NAMALWA (cell line): ENCODE data around the gene GAB2.

Source experiments
- DNase-seq: peaks from one replicate; pipeline ENCODE4 v3.0.0-alpha.2; 2015; ENCODE audit warnings: low spot score

The GAB2 gene

DNA sequence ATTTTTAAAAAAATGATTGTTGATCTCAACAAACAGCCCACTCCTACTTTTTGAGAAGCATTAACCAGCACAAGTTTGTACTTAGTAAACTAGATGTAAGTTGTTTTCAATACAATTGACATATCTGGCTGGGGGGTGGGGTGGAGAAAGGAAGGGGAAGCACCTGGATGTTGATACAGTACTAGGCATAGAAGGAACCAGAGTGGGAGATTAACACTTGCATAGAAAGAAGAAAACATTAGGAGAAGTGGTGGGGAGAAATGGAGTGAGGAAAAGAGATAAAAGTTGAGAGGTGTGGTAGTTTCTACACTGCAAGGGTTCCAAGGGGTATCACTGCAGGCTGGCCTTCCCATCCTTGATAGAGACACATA lies 10.6 kb upstream of the GAB2 start:
- no peak for DNase-seq

DNA sequence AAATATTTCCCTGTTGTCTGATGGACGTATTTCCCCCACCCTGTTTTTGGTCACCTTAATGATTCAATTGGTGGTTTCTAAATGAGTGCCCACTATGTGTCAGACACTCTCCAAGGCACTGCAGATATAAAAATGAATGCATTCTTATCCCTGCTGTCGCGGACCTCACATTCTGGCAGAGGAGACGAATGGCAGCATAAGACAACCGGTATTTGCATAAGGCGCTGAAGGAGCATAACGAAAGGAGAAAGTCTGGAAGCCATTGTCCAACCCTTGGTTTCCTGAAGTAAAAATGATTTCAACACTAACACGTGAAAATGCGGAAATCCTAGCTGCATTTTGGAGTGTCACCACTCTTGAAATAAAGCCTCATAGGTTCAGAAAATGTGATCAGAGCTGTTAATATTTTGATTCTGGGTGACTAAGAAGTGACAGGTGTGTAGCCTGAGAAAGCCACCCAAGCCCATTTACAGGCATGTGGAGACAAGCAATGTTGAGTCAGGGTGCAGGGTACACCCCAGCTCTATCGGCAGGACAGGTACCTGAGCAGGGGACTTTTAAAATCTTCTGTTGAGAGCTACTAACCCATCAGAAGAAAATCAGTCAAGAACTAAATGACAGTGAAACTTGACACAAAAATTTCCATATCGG lies 10.1 kb upstream of the GAB2 start:
- DNase-seq: no peak

DNA sequence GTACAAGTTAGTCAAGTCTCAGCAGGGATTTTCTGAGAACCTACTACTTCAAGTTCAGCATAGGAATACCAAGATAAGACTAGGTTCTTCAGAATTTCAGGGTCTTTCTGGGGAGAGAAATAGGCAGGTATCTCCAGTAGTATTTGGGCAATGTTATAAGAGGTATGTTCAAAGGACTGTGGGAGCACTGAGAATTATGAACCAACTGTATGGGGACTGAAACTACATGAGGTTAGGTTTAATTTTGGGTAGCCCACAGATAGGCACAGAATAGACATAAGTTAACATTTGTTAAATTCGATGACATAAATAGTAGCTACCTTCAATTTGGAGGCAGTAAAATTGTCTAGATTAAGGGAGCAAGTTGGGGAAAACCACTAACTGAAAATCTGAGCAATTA lies 9.2 kb upstream of the GAB2 start:
- no peak for DNase-seq

DNA sequence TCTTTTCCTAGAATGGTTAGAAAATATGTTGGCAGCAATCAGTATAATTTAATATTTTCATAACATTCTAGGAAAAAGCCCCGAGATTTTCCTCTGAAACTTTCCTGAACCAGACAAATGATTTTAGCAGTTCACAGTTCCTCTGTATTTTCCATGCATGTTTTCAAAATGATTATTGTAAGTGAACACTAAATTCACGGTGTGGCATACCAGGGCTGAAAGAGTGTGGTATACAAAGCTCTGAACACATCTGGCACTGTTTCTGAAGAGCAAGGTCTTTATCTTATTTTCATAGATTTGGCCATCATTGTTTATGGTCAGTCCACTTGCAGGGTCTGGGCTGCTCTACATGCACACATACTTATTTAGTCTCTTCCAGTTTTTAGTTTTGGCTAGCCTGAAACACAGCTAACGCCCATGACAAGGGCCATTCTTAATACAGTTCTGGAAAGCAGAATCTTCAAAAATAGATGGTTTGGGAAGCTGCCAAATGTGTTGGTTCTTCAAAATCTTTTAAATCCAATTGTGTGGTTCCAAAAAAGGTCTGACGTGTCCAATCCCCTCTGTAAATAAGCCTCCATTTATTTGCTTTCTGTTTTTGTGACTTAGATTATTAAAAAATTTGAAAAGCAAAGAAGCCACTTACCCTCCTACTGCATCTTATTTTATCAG lies 7.9 kb upstream of the GAB2 start:
- DNase-seq: no peak

DNA sequence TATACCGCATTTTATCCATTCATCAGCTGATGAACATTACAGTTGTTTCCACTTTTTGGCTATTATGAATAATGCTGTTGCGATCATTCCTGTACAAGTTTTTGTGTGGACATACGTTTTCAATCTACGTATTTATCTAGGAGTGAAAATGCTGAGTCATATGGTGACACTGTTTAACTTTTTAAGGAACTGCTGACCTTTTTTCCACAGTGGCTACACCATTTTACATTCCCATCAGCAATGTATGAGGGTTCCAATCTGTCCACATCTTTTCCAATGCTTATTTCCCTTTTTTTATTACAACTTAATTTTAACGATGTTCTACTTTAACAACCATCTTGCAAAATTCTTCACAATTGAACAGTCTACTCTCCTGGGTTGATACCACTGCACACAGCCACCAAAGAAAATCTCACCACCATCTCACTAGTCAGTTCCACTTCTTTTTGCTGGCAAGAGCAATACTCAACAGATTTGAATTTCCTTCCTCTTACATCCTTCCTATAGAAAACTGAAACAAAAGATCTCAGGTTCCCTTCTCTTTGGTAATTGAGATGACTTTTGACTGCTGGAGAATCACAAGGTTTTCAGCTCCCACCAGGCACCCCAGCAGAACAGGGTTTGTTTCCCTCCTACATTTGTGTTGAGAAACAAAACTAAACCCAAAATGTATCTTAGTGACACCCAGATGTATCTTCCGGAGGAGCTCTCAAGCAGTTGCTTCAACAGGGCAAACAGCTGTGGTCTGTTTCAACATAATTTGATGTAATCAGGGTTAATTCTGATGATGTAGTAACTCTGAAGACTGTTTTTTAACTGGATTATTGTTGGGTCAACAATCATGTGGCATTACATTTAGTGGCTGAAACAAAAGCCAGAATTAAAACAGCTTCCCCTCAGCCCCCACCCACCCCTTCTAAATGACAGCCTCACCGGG lies 7.0 kb upstream of the GAB2 start:
- peak; percentile 15 for DNase-seq

DNA sequence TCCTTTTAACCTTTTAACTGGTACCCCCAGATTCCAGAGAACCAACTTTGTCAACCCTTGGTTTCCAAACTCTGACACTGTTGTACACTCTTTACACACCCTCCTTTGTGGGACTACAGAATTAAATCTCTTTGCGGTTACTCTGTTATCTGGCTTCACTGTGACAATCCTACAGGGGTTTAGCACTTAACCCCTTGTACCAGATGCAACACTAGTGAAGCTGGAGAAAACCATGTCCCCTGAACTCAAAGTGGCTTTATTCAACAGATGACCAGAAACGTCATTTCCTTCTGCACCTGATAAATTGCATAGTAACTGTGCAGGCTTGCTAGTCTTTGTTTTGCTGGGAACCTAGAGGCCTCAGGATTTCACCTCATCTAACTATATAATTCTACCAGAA lies 5.6 kb upstream of the GAB2 start:
- DNase-seq: no peak

DNA sequence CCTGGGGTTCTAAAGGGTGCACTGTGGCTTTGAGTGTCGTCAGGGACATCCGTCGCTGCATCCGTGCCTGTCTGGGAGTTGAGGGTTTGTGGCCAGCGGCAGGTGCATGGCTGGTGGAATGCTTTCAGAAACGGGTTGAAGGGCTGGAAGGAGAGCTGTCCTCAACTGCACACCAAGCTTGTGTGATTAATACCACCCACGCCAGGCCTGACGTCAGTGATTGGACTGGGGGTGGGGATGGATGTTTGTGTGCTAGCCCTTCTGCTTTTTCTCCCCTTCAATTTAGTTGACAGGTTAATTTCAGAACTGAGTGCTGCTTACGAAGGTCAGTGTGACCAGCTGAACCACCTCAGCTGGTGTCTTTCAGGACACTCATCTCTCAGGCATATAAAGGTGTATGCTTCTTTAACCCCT lies 3.2 kb upstream of the GAB2 start:
- DNase-seq: peak; percentile 49

DNA sequence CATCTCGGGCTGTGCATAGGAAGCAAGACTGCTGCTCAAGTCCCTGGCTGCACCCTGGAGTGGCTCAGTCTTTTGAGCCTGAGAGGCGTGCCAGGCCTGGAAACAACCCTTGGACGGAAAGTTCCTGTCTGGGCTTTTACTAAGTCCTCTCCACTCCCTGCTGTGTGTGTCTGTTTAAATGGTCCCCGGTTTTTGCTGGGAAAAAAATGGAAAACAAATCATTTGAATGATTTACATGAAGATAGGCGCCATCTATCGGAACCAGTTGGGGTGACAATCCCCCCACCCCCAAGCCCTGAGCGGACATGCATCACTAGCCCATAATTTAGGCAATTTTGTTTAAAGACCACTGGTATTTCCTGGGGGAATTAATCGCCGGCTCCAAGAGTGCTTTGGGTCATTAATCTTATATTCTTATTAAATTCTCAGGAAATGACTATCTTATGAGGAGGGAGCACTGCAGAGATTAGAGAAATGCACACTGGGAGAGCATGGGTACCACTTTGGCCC lies 2.7 kb upstream of the GAB2 start:
- DNase-seq: peak; percentile 65

DNA sequence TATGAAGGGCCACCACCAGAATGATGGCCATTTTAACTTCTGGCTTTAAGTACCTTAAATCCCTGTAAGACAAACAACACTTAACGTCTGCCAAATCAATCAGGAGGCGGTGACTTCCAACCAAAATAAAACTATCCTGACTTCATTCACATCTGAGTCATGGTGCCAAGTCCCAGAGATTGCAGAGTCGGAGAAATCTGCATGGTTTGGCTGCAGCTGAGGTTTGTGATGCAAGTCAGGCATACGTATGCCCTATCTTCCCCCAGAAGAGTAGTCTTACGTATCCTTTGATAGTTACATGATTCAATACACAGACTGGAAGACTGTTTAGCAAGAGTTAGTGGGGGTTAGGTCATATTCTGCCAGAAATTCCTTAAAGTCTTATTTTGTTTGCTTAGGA lies 1.7 kb upstream of the GAB2 start:
- no peak for DNase-seq

DNA sequence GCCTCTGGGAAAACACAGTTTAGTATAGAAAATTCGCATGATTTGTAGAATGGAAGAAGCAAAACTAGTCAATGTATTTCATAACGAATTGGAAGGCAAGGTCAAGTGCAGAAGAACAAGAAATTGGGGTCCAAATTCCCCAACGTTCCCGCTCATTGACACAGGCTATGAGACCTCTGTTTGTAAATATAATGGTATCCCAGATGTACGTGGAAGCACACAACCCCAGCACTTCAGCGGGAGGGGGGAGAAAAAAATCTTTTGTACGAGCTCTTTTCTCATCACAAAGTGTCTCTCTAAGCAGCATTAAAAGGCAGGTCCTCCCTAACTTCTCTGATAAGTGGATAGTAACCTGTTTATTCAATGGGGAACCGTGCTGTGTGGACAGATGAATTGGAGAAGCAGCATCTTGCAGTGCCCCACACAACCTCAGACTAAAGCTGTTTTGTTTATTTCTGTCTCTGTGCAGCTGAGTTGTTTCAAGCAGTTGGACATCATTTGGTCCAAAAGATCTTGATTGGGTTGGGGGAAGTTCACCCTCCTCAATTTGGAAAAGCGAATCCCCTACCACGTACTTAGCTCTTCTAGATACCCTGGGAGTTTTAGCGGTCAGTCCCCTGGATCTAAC lies 1.1 kb upstream of the GAB2 start:
- DNase-seq: peak; percentile 15

DNA sequence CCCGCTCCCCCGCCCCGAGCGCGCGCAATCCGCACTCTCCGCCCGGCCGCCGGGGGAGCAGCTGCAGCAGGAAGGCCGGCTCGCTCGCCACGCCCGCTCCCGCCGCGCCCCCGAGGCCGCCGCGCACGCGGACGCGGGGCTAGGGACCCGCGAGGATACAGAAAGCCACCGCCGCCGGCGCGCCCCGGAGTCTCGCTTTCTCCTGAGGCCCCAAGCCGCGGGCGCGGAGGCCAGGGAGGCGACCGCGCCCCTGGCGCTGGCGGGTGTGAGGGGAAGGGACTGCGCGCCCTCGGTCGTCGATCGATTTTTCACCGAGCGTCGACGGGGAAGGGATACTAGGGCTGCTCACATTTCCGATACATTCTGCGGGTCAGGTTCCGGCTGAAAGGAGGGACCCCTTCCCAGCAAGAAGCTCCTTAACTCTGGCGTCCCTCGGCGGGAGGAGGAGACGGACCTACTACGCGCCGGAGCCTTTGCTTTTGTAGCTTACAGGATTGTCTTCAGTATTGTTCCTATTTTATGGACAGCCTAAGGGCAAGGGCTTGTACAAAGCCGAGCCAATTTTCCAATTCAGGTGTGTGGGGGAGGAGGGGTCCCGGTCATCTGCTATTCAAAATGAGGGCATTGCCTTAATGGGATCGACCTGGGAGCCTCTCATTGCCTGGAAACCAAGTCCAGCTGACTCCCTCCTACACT lies 416 bp upstream of the GAB2 start:
- DNase-seq: peak; percentile 78

DNA sequence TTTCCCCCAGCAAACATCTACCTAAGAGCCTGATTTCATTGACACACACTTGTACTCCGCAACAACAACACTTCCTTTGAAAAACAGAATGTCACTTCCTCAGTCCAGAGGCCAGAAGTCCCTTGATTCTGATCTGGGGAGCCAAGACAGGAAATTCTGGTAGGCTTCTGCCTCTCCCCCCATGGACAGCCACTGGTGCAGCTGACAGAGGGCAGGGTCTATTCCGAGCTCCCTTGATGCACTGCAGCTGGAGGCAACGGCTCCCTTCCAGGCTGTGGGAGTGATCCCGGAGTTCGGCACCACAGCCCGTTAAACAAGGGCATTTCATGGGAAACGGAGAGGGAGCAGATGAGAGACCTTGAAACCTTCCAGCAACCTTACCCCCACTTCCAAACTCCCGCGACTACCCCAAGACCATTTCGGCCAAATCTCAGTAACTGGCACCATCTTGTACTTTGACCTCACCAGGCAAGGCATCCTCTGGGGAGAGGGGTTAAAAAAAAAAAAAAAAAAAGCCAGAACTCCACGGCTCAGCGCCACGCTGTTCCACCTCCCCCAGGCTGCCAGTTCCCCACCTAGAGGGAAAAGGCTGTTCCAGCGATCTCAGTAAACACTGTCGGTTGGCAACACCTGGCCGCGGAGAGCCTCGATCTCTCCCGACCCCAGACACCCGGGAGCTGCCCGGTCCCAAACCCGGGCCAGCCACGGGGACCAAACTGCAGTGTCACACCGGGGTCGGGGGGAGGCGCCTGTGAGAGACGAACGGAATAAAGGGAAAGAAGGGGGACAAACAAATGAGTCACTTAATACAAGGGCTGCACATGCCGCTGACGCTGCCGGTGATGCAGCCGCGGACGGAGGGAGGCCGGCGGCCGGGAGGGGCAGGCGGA lies 1.1 kb downstream of the GAB2 start:
- peak; percentile 90 for DNase-seq

DNA sequence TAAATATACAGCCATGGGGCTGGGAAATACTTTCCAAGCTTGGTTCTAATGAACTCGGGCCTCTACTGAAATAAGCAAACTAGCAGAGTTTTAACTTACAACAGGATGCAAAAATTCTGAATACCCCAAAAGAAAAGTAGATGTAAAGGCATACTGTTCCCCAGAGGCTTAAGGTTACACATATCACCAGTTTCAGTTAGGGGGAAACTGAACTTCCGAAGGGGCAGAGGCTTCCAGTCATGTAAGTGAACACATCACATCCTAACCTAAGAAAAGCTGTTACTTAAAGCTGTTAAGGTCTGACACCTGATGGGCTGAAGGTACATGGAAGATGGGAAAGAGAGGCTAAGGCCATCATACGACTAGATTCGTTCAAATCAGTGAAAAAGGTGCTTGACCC lies 2.3 kb downstream of the GAB2 start:
- DNase-seq: no peak

DNA sequence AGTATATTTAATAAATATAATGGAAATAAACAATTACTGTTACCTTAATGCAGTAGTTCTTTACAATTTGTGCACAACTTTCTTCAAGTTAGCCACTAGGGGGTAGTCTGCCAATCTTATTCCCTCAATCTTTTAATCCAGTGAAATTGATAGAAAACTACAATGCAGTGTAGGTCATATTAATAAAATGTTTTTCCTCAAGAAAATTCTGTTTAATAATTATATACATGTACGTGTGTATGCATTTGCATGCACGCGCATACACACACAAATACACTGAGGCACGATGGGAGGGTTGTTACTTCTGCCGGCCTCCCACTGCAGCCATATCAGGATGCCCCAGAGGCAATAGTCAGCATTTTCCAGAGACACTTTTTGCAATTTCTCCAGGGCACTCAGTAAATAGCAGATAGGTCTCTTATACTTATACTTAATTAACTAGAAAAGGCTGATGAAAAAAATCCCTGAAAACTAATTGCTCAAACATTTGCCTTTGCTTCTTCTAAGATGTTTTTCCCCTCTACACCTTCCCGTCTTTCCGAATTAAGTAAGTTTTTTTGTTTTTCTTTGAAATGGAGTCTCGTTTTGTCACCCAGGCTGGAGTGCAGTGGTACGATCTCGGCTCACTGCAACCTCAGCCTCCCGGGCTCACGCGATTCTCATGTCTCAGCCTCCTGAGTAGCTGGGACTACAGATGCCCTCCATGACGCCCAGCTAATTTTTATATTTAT lies 3.1 kb downstream of the GAB2 start:
- DNase-seq: peak; percentile 54

DNA sequence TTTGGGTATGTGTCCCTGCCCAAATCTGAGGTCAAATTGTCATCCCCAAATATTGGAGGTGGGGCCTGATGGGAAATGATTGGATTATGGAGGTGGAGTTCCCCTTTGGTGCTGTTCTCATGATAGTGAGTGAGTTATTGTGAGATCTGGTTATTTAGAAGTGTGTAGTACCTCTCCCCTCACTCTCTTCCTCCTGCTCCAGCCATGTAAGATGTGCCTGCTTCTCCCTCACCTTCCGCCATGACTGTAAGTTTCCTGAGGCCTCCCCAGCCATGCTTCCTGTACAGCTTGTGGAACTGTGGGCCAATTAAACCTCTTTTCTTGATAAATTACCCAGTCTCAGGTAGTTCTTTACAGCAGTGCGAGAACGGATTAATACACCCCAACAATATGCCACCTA lies 9.0 kb downstream of the GAB2 start:
- DNase-seq: no peak

DNA sequence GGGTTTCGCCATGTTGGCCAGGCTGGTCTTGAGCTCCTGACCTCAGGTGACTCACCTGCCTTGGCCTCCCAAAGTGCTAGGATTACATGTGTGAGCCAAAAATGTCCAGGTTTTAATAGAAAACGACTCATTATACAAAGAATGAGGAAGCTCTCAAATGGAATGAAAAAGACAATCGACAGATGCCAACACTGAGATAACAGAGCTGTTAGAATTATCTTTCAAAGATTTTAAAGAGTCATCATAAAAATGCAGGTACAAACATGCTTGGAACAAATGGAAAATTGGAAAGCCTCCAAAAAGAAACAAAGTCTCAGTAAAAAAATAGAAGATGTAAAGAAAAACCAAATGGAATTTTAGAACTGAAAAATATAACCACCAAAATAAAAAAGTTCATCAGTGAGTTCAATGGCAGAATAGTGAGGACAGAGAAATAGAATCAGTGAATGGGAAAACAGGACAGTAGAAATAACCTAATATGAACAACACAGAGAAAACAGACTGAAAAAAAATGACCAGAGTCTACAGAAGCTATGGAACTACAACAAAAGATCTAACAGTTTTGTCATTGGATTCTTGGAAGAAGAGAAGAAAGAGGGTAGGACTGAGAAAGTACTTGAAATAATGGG lies 10.9 kb downstream of the GAB2 start:
- no peak for DNase-seq

DNA sequence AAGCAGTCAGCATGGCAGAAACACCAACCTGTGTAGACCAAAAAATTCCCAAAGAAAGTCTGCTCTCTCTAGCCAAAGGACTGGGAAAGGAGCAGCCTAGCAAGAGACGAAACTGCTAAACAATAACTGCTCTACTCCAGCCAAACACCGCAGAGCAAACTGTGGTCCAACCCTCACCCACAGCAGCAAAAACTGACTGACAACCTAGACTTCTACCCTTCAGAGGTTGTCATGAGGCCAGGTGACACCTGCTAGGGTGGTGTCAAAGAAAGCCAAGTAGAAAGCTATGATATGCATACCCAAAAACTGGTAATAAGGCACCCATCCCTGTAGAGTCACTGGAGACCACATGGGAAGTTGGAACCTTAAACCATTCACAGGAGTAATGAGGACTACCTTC lies 11.8 kb downstream of the GAB2 start:
- DNase-seq: no peak

DNA sequence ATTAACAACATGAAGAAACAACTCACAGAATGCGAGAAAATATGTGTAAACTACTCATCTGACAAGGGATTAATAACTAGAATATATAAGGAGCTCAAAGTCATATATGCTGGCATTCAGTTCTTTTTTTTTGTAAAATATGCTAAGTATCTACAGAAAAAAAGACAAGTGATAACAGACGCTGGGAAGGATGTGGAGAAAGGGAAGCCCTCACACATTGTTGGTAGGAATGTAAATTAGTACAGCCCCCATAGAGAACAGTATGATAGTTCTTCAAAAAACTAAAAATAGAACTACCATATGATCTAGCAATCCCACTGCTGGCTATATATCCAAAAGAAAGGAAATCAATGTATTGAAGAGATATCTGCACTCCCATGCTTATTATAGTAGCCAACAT lies 13.8 kb downstream of the GAB2 start:
- no peak for DNase-seq

DNA sequence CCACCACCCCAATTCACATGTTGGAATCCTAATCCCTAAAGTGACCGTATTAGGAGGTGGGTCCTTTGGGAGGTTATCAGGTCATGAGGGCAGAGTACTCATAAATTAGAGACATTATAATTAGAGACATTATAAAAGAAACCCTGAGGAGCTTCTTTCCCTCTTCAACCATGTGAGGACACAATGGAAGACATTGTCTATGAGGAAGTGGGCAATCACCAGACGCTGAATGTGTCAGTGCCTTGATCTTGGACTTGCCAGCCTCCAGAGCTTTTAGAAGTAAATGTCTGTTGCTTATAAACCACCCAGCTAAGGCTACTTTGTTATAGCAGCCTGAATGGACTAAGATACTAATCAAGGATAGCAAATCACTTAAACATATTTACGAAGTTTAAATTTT lies 14.8 kb downstream of the GAB2 start:
- DNase-seq: no peak

DNA sequence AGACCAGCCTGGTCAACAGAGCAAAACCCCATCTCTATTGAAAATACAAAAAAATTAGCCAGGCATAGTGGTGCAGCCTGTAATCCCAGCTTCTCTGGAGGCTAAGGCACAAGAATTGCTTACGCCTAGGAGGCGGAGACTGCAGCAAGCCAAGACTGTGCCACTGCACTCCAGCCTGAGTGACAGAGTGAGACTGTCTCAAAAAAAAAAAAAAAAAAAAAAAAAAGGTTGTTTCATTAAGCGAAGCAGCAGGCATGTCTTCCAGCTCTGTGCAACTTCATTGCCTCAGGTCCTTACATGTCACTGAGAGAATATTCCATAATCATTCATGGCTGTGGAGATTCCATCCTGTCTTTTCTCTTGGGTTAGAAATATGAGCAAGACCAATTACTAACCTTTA lies 16.9 kb downstream of the GAB2 start:
- DNase-seq: no peak
